GM23248 (cell line): Measurements from ENCODE around the gene NELFB. TPM values are rescaled to one million over a fixed set of nuclear protein-coding genes. Genes with fewer than 3 reads are reported as not detected.

Experiments used
- DNase-seq: peaks from one replicate; pipeline ENCODE4 v3.0.0-alpha.2; 2015
- H2AFZ ChIP-seq: fragments of 200-600 bp; sonication (generic); 2 replicates; pipeline ENCODE4 v1.6.1; 2016; ENCODE audit warnings: antibody characterized with exemption
- H3F3A ChIP-seq: fragments of 200-600 bp; sonication (generic); 2 replicates; pipeline ENCODE4 v1.6.1; 2016; ENCODE audit warnings: mild to moderate bottlenecking, antibody characterized with exemption, mixed run types; ENCODE audit not compliant: insufficient read depth
- H3K27ac ChIP-seq: fragments of 200-600 bp; sonication (generic); 2 replicates; pipeline ENCODE4 v1.5.1; 2016; ENCODE audit warnings: mild to moderate bottlenecking
- H3K27me3 ChIP-seq: fragments of 200-600 bp; sonication (generic); replicated peaks from 2 replicates; pipeline ENCODE4 v1.6.1; 2016; ENCODE audit warnings: mild to moderate bottlenecking; ENCODE audit not compliant: insufficient read depth
- H3K36me3 ChIP-seq: fragments of 200-600 bp; sonication (generic); 2 replicates; pipeline ENCODE4 v1.6.1; 2016; ENCODE audit warnings: low read depth, mild to moderate bottlenecking
- H3K4me1 ChIP-seq: fragments of 200-600 bp; sonication (generic); 2 replicates; pipeline ENCODE4 v1.6.1; 2016; ENCODE audit warnings: mild to moderate bottlenecking; ENCODE audit not compliant: insufficient read depth
- H3K4me2 ChIP-seq: fragments of 200-600 bp; sonication (generic); one replicate; pipeline ENCODE4 v1.6.1; 2016; ENCODE audit warnings: mild to moderate bottlenecking; ENCODE audit not compliant: unreplicated experiment
- H3K4me3 ChIP-seq: fragments of 200-600 bp; sonication (generic); 2 replicates; pipeline ENCODE4 v1.5.1; 2016; ENCODE audit warnings: mild to moderate bottlenecking
- H3K79me2 ChIP-seq: fragments of 200-600 bp; sonication (generic); 2 replicates; pipeline ENCODE4 v1.6.1; 2016; ENCODE audit warnings: mild to moderate bottlenecking; ENCODE audit not compliant: insufficient read depth
- H3K9ac ChIP-seq: fragments of 200-600 bp; sonication (generic); 2 replicates; pipeline ENCODE4 v1.6.1; 2016; ENCODE audit warnings: mild to moderate bottlenecking
- H3K9me2 ChIP-seq: fragments of 200-600 bp; sonication (generic); 2 replicates; pipeline ENCODE4 v1.6.1; 2016; ENCODE audit warnings: mixed run types, mild to moderate bottlenecking, moderate library complexity; ENCODE audit not compliant: insufficient read depth
- H3K9me3 ChIP-seq: fragments of 200-600 bp; sonication (generic); one replicate; pipeline ENCODE4 v1.6.1; 2017; ENCODE audit warnings: low read depth
- H4K20me1 ChIP-seq: fragments of 200-600 bp; sonication (generic); 2 replicates; pipeline ENCODE4 v1.6.0; 2016; ENCODE audit not compliant: insufficient read depth
- EZH2 ChIP-seq: fragments of 200-600 bp; sonication (generic); IDR thresholded peaks from 2 replicates; pipeline ENCODE4 v1.6.1; 2018; ENCODE audit warnings: antibody characterized with exemption, mild to moderate bottlenecking; ENCODE audit not compliant: insufficient read depth, poor library complexity, severe bottlenecking
- EZH2phosphoT487 ChIP-seq: fragments of 200-600 bp; sonication (generic); IDR thresholded peaks from 2 replicates; pipeline ENCODE4 v1.6.1; 2018; ENCODE audit warnings: antibody characterized with exemption, moderate library complexity, mild to moderate bottlenecking, low read depth; ENCODE audit not compliant: insufficient read depth
- WGBS, 2 experiments: methylation state at CpG; one replicate each; pipeline ENCODE4 v1.1.6; 2015 to 2017; ENCODE audit warnings: low lambda C conversion rate in 2 of 2, low coverage in 1 of 2; ENCODE audit errors: missing lambda C conversion rate in 2 of 2; 5-methylcytosine and 5-hydroxymethylcytosine counted together
- in situ Hi-C: fragments of 300-500 bp; cut with MboI; formaldehyde crosslinking; loops from 2 replicates; pipeline ENCODE4 v1.15.0; 2020
- polyA plus RNA-seq: library from polyadenylated mRNA; unstranded; fragments of >200 nt; fragmentation: Nextera tagmentation; extraction: Ambion mirVana; gene quantifications from 2 replicates; pipeline ENCODE4 v1.2.1, GENCODE V29; 2016
- total RNA-seq: library from RNA; depleted of rRNA; stranded (reverse); fragments of >200 nt; shearing (Covaris generic); gene quantifications from 2 replicates; pipeline ENCODE4 v1.2.3, GENCODE V29; 2014

The NELFB gene
- total and polyA plus RNA-seq, 2 experiments from 2014 or later = 34.4 to 65.0 TPM

- peaks cover 41% of the 10 kb centered on the region for H3K27me3 ChIP-seq
- TF ChIP-seq EZH2 (peak; percentile 9), EZH2phosphoT487 (no peak)
- no peaks in the 10 kb centered on the region for H4K20me1 ChIP-seq
- no peak for DNase-seq
- H3K4me1 ChIP-seq = no peaks in the 10 kb centered on the region
- no peaks in the 10 kb centered on the region for H3K9me2 ChIP-seq
- no peak overlapping the region for H3K4me3 ChIP-seq
- no peaks in the 10 kb centered on the region for H3K79me2 ChIP-seq
- no peaks in the 10 kb centered on the region for H3K9me3 ChIP-seq
- no peaks in the 10 kb centered on the region for H3F3A ChIP-seq
- H3K36me3 ChIP-seq = no peaks in the 10 kb centered on the region
- 46 to 49% methylated on average over 19 to 24 of the region's 24 CpGs for WGBS, 2 experiments
- H3K27ac ChIP-seq = no peak overlapping the region
- no peak overlapping the region for H3K9ac ChIP-seq
- in situ Hi-C loops = loop anchor here (10.0 kb wide), 1 partner anchor 108 kb away; no protein-coding TSS in a partner anchor
- no peak overlapping the region for H3K4me2 ChIP-seq
- no peak overlapping the region for H2AFZ ChIP-seq
Observed at GRCh38 chr9:137296670-137297664, 41.8 kb downstream of the NELFB start.

GRCh38 chr9:137297966-137298365 lies 42.8 kb downstream of the NELFB start:
- no peaks in the 10 kb centered on the region for H3K9me3 ChIP-seq
- no peak overlapping the region for H3K4me3 ChIP-seq
- TF ChIP-seq EZH2 (no peak), EZH2phosphoT487 (no peak)
- no peaks in the 10 kb centered on the region for H3K36me3 ChIP-seq
- no peaks in the 10 kb centered on the region for H3K9me2 ChIP-seq
- H4K20me1 ChIP-seq = no peaks in the 10 kb centered on the region
- WGBS, 2 experiments = 50 to 60% methylated on average over 6 to 7 of the region's 7 CpGs
- H2AFZ ChIP-seq = no peak overlapping the region
- DNase-seq = no peak
- no peaks in the 10 kb centered on the region for H3K79me2 ChIP-seq
- no peak overlapping the region for H3K27ac ChIP-seq
- H3K4me1 ChIP-seq = no peaks in the 10 kb centered on the region
- in situ Hi-C loops = loop anchor here (10.0 kb wide), 1 partner anchor 107 kb away; no protein-coding TSS in a partner anchor
- H3F3A ChIP-seq = no peaks in the 10 kb centered on the region
- no peak overlapping the region for H3K4me2 ChIP-seq
- H3K9ac ChIP-seq = no peak overlapping the region
- peaks cover 41% of the 10 kb centered on the region for H3K27me3 ChIP-seq

- no peaks in the 10 kb centered on the region for H3K4me1 ChIP-seq
- no peaks in the 10 kb centered on the region for H3K9me3 ChIP-seq
- no peak overlapping the region for H3K9ac ChIP-seq
- H3K27me3 ChIP-seq = peaks cover 41% of the 10 kb centered on the region
- no peak overlapping the region for H3K27ac ChIP-seq
- H3K79me2 ChIP-seq = no peaks in the 10 kb centered on the region
- H3K4me2 ChIP-seq = no peak overlapping the region
- peak; percentile 46 for DNase-seq
- H3K36me3 ChIP-seq = no peaks in the 10 kb centered on the region
- in situ Hi-C loops = loop anchor here (10.0 kb wide), 1 partner anchor 106 kb away; no protein-coding TSS in a partner anchor
- no peak overlapping the region for H3K4me3 ChIP-seq
- WGBS, 2 experiments = 21 to 25% methylated on average over 24 of the region's 24 CpGs
- H4K20me1 ChIP-seq = no peaks in the 10 kb centered on the region
- TF ChIP-seq EZH2phosphoT487 (no peak), EZH2 (no peak)
- H3F3A ChIP-seq = no peaks in the 10 kb centered on the region
- H2AFZ ChIP-seq = no peak overlapping the region
- H3K9me2 ChIP-seq = no peaks in the 10 kb centered on the region
Observed at GRCh38 chr9:137298401-137299202, 43.5 kb downstream of the NELFB start.

GRCh38 chr9:137299203-137299565 lies 44.1 kb downstream of the NELFB start:
- Histone ChIP-seq H3K9ac (no peak overlapping the region), H2AFZ (no peak overlapping the region), H4K20me1 (no peaks in the 10 kb centered on the region), H3K9me2 (no peaks in the 10 kb centered on the region), H3K36me3 (no peaks in the 10 kb centered on the region), H3F3A (no peaks in the 10 kb centered on the region), H3K27ac (no peak overlapping the region), H3K79me2 (no peaks in the 10 kb centered on the region), H3K4me3 (no peak overlapping the region), H3K4me1 (no peaks in the 10 kb centered on the region), H3K27me3 (peaks cover 41% of the 10 kb centered on the region), H3K4me2 (no peak overlapping the region), H3K9me3 (no peaks in the 10 kb centered on the region)
- no peak for DNase-seq
- TF ChIP-seq EZH2phosphoT487 (no peak), EZH2 (no peak)
- in situ Hi-C loops = loop anchor here (10.0 kb wide), 1 partner anchor 106 kb away; no protein-coding TSS in a partner anchor
- WGBS, 2 experiments = 25 to 27% methylated on average over 10 of the region's 10 CpGs
